ENCODE results near the gene RBM18.

DNA sequence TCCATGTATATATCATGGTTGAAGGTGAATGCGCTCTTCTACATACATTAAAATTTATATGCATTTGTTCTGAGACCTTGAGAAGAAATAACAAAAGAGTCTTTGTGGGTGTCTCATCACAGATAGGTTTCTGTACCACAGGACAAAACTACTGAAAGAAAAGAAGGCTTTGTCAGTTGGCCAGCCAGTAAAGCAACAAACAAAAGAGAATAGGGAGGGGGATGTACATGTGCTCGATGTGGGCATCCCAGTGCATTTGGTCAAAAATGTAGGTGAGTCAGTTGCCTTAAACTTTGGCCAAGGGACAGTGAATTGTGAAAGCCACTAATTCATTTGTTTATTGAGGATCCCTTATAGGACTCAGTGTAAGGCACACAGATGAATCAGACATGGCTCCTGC lies 13.3 kb downstream of the RBM18 start:
- TF ChIP-seq POLR2AphosphoS5 (IDR thresholded peaks at IDR 0.05) (no peak), CTCF (IDR thresholded peaks at IDR 0.05) (no peak), POLR2A (IDR thresholded peaks at IDR 0.05; ENCODE audit: low read depth) (no peak), EP300 (IDR thresholded peaks at IDR 0.05) (no peak)

Data from esophagus muscularis mucosa (tissue), 4 donors.